Activated CD4-positive, alpha-beta memory T cell treated with anti-CD3 and anti-CD28 coated beads for 36 hours (primary cell): Measurements from ENCODE around the gene MICALL2. TPM values are rescaled to one million over a fixed set of nuclear protein-coding genes. Genes with fewer than 3 reads are reported as not detected.

Experiments
- CTCF ChIA-PET: fragments of 350-600 bp; sonication (Branson Sonifier 250); formaldehyde crosslinking; loops from one replicate; lab custom pipeline; 2021; ENCODE audit warnings: antibody characterized with exemption, inconsistent platforms; lab: Charles Lee
- POLR2A ChIA-PET: fragments of 350-600 bp; sonication (Branson Sonifier 250); formaldehyde crosslinking; loops from one replicate; lab custom pipeline; 2021; ENCODE audit warnings: antibody characterized with exemption; lab: Charles Lee
- DNase-seq: peaks from one replicate; pipeline ENCODE4 v3.0.0-alpha.2; 2020
- H3K27ac Mint-ChIP-seq: one replicate; pipeline ENCODE4 v1.8.0; 2021; ENCODE audit warnings: mixed read lengths
- H3K27me3 Mint-ChIP-seq: one replicate; pipeline ENCODE4 v1.8.0; 2021; ENCODE audit warnings: mixed read lengths
- H3K36me3 Mint-ChIP-seq: one replicate; pipeline ENCODE4 v1.8.0; 2021; ENCODE audit warnings: mixed read lengths
- H3K4me1 Mint-ChIP-seq: one replicate; pipeline ENCODE4 v1.8.0; 2021; ENCODE audit warnings: low read depth, mixed read lengths
- H3K4me3 Mint-ChIP-seq: one replicate; pipeline ENCODE4 v1.8.0; 2021; ENCODE audit warnings: mild to moderate bottlenecking, mixed read lengths
- H3K9me3 Mint-ChIP-seq: one replicate; pipeline ENCODE4 v1.8.0; 2021; ENCODE audit warnings: mixed read lengths
- intact Hi-C: fragments of 100-400 bp; cut with micrococcal nuclease; formaldehyde crosslinking; loops from one replicate; pipeline ENCODE4 v1.15.1; 2023
- total RNA-seq, 2 experiments: library from RNA; stranded (reverse); gene quantifications; one replicate each; pipeline ENCODE4 v1.2.3, GENCODE V29; 2021

The MICALL2 gene
- total RNA-seq, 2 experiments from 2014 or later: 4.3 to 6.0 TPM

DNA sequence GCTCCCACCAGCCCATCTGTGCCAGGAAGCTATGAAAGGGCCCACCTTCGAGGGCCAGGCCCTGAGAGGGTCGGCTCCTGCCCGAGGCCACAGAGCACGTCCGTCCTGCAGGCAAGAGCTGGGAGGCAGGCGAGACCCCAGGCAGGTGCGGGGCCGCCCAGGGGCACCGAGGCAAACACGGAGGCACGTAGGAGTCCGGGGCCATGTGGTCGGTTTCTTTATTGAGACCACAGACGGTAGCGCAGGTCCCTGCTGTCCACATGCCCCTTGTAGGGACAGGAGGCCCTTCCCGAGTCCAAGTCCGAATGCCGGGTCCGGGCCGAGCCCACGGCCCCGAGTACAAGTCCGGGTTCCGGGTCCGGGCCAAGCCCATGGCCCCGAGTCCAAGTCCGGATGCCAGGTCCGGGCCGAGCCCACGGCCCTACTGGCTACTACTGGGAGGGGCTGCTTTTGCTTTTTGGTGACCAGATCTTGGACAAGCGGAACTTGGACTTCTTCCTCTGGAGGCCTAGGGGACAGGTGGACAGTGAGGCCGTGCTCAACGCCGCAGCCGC is 25.0 kb downstream of the MICALL2 start:
- no peak overlapping the region for H3K4me3 Mint-ChIP-seq
- H3K36me3 Mint-ChIP-seq: no peaks in the 10 kb centered on the region
- no peak overlapping the region for H3K27ac Mint-ChIP-seq
- intact Hi-C loops: no loop called here
- no peaks in the 10 kb centered on the region for H3K9me3 Mint-ChIP-seq
- DNase-seq: no peak
- ChIA-PET POLR2A (no interaction called here), CTCF (interaction anchor here (1.0 to 4.8 kb wide), 5 partner anchors 21 to 213 kb away, joined by 3 to 23 read pairs (median 6); no protein-coding TSS in a partner anchor)
- H3K27me3 Mint-ChIP-seq: peaks cover 2% of the 10 kb centered on the region
- H3K4me1 Mint-ChIP-seq: peaks cover 3% of the 10 kb centered on the region

DNA sequence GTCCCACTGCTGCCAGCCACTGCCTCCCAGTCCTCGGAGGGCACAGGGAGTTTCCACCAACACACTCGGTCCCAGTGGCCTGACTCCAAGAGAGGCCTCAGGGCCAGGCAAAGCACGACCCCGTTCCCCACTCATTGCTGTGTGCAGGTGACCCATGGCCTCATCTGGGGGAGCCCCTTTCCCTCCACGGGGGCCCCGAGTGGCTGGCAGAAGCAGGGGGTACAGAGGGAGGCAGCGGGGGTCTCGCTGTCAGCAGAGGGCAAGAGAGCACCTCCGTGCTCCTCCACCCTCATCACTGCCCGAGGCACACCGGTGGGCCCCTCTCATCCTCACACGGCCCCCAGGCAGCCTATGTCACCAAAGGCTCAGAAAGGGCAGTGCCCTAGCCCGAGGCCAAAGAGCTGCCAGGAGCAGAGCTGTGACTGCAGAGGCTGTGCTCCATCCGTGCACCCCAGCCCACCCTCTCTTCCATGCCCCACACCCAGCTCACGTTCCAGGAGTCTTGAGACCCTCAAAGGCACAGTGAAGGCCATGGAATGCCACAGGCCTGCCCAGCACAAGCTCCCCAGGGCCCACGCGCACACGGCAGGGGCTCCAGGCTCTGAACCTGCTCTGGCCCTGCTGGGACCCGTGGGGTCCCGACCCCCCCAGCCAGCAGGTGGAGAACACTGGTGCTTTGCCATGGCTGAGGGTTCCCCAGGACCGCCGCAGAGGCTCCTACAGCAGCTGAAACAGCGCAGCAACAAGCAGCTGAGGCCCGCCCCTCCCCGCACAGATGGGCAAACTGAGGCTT is 25.9 kb downstream of the MICALL2 start:
- H3K9me3 Mint-ChIP-seq: no peaks in the 10 kb centered on the region
- no peak for DNase-seq
- intact Hi-C loops: loop anchor here (2.0 kb wide), 1 partner anchor 17 kb away; no protein-coding TSS in a partner anchor
- H3K4me3 Mint-ChIP-seq: no peak overlapping the region
- peaks cover 2% of the 10 kb centered on the region for H3K27me3 Mint-ChIP-seq
- POLR2A ChIA-PET: no interaction called here
- no peak overlapping the region for H3K27ac Mint-ChIP-seq
- H3K4me1 Mint-ChIP-seq: peaks cover 3% of the 10 kb centered on the region
- CTCF ChIA-PET: interaction anchor here (0.6 to 4.8 kb wide), 15 partner anchors 9 to 256 kb away, joined by 3 to 23 read pairs (median 4); no protein-coding TSS in a partner anchor
- no peaks in the 10 kb centered on the region for H3K36me3 Mint-ChIP-seq

GRCh38 chr7:1432411-1433082 is 26.7 kb downstream of the MICALL2 start:
- H3K4me1 Mint-ChIP-seq: peaks cover 3% of the 10 kb centered on the region
- no peak overlapping the region for H3K4me3 Mint-ChIP-seq
- peaks cover 2% of the 10 kb centered on the region for H3K27me3 Mint-ChIP-seq
- ChIA-PET POLR2A (interaction anchor here (0.6 kb wide), 1 partner anchor 94 kb away, joined by 4 read pairs; no protein-coding TSS in a partner anchor), CTCF (interaction anchor here (0.6 to 4.8 kb wide), 26 partner anchors 9 to 256 kb away, joined by 3 to 23 read pairs (median 4); no protein-coding TSS in a partner anchor)
- H3K36me3 Mint-ChIP-seq: no peaks in the 10 kb centered on the region
- no peaks in the 10 kb centered on the region for H3K9me3 Mint-ChIP-seq
- intact Hi-C loops: loop anchor here (1.0 to 2.0 kb wide), 2 partner anchors 16 to 207 kb away; no protein-coding TSS in a partner anchor
- H3K27ac Mint-ChIP-seq: no peak overlapping the region
- DNase-seq: peak; percentile 84

- H3K27me3 Mint-ChIP-seq: peaks cover 2% of the 10 kb centered on the region
- no peaks in the 10 kb centered on the region for H3K9me3 Mint-ChIP-seq
- peaks cover 3% of the 10 kb centered on the region for H3K4me1 Mint-ChIP-seq
- H3K4me3 Mint-ChIP-seq: no peak overlapping the region
- CTCF ChIA-PET: interaction anchor here (0.6 to 4.8 kb wide), 23 partner anchors 9 to 255 kb away, joined by 3 to 23 read pairs (median 4); no protein-coding TSS in a partner anchor
- H3K27ac Mint-ChIP-seq: no peak overlapping the region
- intact Hi-C loops: loop anchor here (1.0 to 2.0 kb wide), 2 partner anchors 15 to 207 kb away; no protein-coding TSS in a partner anchor
- POLR2A ChIA-PET: interaction anchor here (0.6 kb wide), 1 partner anchor 95 kb away, joined by 4 read pairs; no protein-coding TSS in a partner anchor
- DNase-seq: no peak
- no peaks in the 10 kb centered on the region for H3K36me3 Mint-ChIP-seq
These were observed 27.5 kb downstream of the MICALL2 start for GRCh38 chr7:1431634-1432380.

- POLR2A ChIA-PET: no interaction called here
- no peaks in the 10 kb centered on the region for H3K9me3 Mint-ChIP-seq
- no peak overlapping the region for H3K27ac Mint-ChIP-seq
- CTCF ChIA-PET: interaction anchor here (0.9 to 4.8 kb wide), 5 partner anchors 8 to 206 kb away, joined by 3 to 23 read pairs (median 18); no protein-coding TSS in a partner anchor
- intact Hi-C loops: no loop called here
- H3K4me1 Mint-ChIP-seq: peaks cover 3% of the 10 kb centered on the region
- no peak overlapping the region for H3K4me3 Mint-ChIP-seq
- no peak for DNase-seq
- H3K27me3 Mint-ChIP-seq: peaks cover 2% of the 10 kb centered on the region
- H3K36me3 Mint-ChIP-seq: no peaks in the 10 kb centered on the region
These were observed 28.0 kb downstream of the MICALL2 start for GRCh38 chr7:1431226-1431625.

DNA sequence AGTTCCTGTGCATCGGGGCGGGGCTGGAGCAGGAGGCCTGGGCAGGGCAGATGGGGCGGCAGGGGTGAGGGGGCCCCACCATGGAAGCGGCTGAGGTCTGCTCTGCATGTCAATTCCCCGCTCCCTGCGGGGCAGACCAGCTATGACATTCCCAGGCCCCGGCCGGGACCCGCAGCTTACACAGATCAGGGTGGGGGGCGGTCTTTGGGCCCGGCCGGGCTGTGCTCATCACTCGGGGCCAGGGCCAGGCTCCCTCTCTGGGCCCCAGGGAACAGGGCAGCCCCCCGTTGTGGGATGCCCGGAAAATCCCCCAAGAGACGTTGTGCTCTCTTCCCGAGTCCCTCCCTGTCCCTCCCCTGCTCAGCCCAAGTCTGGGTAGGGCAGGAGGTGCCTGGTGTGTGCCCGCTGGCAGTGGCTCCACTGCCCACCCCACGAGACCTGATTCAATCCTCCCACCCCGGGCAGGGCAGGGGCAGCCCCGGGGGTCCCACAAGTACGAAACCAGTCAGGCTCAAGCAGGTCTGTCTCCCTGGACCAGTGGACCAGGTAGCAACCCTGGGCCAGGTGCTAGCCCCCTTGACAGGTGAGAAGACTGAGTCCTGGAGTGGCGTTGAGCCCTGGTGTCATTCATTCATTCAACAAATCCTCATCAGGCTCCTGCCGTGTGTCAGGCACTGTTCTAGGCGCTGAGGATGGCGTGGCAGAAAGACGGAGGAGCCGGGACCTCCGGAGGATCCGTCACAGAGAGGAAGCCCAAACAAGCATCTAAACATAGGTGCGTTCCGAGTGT is 29.0 kb downstream of the MICALL2 start:
- no peaks in the 10 kb centered on the region for H3K9me3 Mint-ChIP-seq
- H3K4me3 Mint-ChIP-seq: no peak overlapping the region
- H3K27me3 Mint-ChIP-seq: peaks cover 2% of the 10 kb centered on the region
- POLR2A ChIA-PET: no interaction called here
- CTCF ChIA-PET: interaction anchor here (1.0 to 4.8 kb wide), 2 partner anchors 44 to 205 kb away, joined by 4 to 23 read pairs; no protein-coding TSS in a partner anchor
- intact Hi-C loops: no loop called here
- no peak overlapping the region for H3K27ac Mint-ChIP-seq
- H3K4me1 Mint-ChIP-seq: peaks cover 3% of the 10 kb centered on the region
- H3K36me3 Mint-ChIP-seq: no peaks in the 10 kb centered on the region
- DNase-seq: no peak

- no peaks in the 10 kb centered on the region for H3K9me3 Mint-ChIP-seq
- H3K4me3 Mint-ChIP-seq: no peak overlapping the region
- no peaks in the 10 kb centered on the region for H3K36me3 Mint-ChIP-seq
- H3K4me1 Mint-ChIP-seq: peaks cover 3% of the 10 kb centered on the region
- DNase-seq: no peak
- no peak overlapping the region for H3K27ac Mint-ChIP-seq
- ChIA-PET CTCF (interaction anchor here (0.8 kb wide), 1 partner anchor 12 kb away, joined by 3 read pairs; no protein-coding TSS in a partner anchor), POLR2A (no interaction called here)
- peaks cover 2% of the 10 kb centered on the region for H3K27me3 Mint-ChIP-seq
- intact Hi-C loops: no loop called here
These were observed 30.2 kb downstream of the MICALL2 start for GRCh38 chr7:1428941-1429501.

GRCh38 chr7:1427064-1427657 is 32.1 kb downstream of the MICALL2 start:
- Mint-ChIP-seq H3K27me3 (peaks cover 8% of the 10 kb centered on the region), H3K36me3 (no peaks in the 10 kb centered on the region), H3K9me3 (no peaks in the 10 kb centered on the region), H3K27ac (no peak overlapping the region), H3K4me1 (no peaks in the 10 kb centered on the region), H3K4me3 (no peak overlapping the region)
- CTCF ChIA-PET: interaction anchor here (1.0 kb wide), 1 partner anchor 14 kb away, joined by 3 read pairs; no protein-coding TSS in a partner anchor
- intact Hi-C loops: no loop called here
- no peak for DNase-seq
- POLR2A ChIA-PET: no interaction called here

- no peak for DNase-seq
- Mint-ChIP-seq H3K27ac (no peak overlapping the region), H3K36me3 (no peaks in the 10 kb centered on the region), H3K9me3 (no peaks in the 10 kb centered on the region), H3K4me3 (no peak overlapping the region), H3K27me3 (peaks cover 9% of the 10 kb centered on the region), H3K4me1 (no peaks in the 10 kb centered on the region)
- intact Hi-C loops: no loop called here
- CTCF ChIA-PET: no interaction called here
- POLR2A ChIA-PET: no interaction called here
These were observed 32.8 kb downstream of the MICALL2 start for GRCh38 chr7:1426474-1426873.
